ENCODE measurements around the gene CELF2.

CELF2 gene

GRCh38 chr10:11304906-11305585, 287.4 kb downstream of the CELF2 start:
- H3K9me3 ChIP-seq (ENCODE audit: low read length), result peaks cover 34% of the 10 kb centered on the region
- no peaks in the 10 kb centered on the region for H3K27me3 ChIP-seq (ENCODE audit: insufficient read depth, low read length)
- H3K4me3 ChIP-seq (ENCODE audit: low read length), result no peak overlapping the region
- H3K36me3 ChIP-seq (ENCODE audit: insufficient read depth, low read length), result peaks cover 26% of the 10 kb centered on the region
- no peaks in the 10 kb centered on the region for H3K4me1 ChIP-seq (ENCODE audit: insufficient read depth, low read length)
- H2AFZ ChIP-seq (ENCODE audit: low read depth, low read length), result no peak overlapping the region

DNA sequence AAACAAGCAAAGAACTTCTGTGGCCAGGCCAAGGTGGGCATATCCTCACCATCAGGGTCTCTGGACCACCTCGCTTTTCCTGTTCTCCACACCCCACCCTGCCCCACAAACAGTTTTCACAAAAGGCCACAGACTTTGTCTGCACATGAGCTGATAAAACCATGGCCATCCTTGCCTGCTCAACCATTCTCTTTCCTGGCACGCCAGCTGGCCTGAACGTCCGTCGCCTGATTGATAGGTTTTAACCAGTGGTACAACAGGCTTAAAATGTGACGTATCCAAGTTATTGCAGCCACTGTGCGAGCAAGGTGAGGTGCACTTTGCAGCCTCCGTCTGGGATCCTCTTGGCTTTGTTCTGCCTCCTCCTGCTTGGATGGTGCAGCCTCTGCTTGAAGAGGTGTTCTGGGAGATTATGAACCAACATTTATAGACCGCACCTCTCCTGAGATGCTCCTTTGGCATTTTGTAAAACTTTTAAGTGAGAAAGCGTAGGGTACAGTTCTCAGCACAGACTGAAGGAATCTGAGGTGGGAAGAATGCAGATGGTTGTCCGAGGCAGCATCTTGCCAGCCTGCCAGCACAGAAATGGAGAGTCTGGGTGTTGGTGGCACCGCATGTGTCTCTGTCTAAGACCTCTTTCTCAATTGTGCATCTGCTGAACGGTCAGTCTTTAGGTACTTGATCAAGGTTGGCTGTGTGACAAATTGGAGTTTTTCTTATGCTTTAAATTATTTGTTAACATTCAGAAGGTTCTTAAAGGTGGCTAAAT, 288.3 kb downstream of the CELF2 start:
- Histone ChIP-seq H3K27me3 (ENCODE audit: insufficient read depth, low read length) (no peaks in the 10 kb centered on the region), H3K36me3 (ENCODE audit: insufficient read depth, low read length) (peaks cover 29% of the 10 kb centered on the region), H3K4me3 (ENCODE audit: low read length) (no peak overlapping the region), H2AFZ (ENCODE audit: low read depth, low read length) (no peak overlapping the region), H3K4me1 (ENCODE audit: insufficient read depth, low read length) (no peaks in the 10 kb centered on the region), H3K9me3 (ENCODE audit: low read length) (peaks cover 36% of the 10 kb centered on the region)

- H3K4me1 ChIP-seq (ENCODE audit: insufficient read depth, low read length), result no peaks in the 10 kb centered on the region
- no peak overlapping the region for H3K4me3 ChIP-seq (ENCODE audit: low read length)
- peaks cover 38% of the 10 kb centered on the region for H3K9me3 ChIP-seq (ENCODE audit: low read length)
- H3K27me3 ChIP-seq (ENCODE audit: insufficient read depth, low read length), result no peaks in the 10 kb centered on the region
- H3K36me3 ChIP-seq (ENCODE audit: insufficient read depth, low read length), result peaks cover 28% of the 10 kb centered on the region
- H2AFZ ChIP-seq (ENCODE audit: low read depth, low read length), result no peak overlapping the region
Observed at GRCh38 chr10:11307004-11307403, 289.3 kb downstream of the CELF2 start.

GRCh38 chr10:11307937-11308336, 290.3 kb downstream of the CELF2 start:
- Histone ChIP-seq H3K4me1 (ENCODE audit: insufficient read depth, low read length) (no peaks in the 10 kb centered on the region), H2AFZ (ENCODE audit: low read depth, low read length) (no peak overlapping the region), H3K27me3 (ENCODE audit: insufficient read depth, low read length) (no peaks in the 10 kb centered on the region), H3K36me3 (ENCODE audit: insufficient read depth, low read length) (peaks cover 20% of the 10 kb centered on the region), H3K4me3 (ENCODE audit: low read length) (no peak overlapping the region), H3K9me3 (ENCODE audit: low read length) (peaks cover 33% of the 10 kb centered on the region)

- H3K9me3 ChIP-seq (ENCODE audit: low read length), result peaks cover 35% of the 10 kb centered on the region
- H2AFZ ChIP-seq (ENCODE audit: low read depth, low read length), result no peak overlapping the region
- peaks cover 31% of the 10 kb centered on the region for H3K36me3 ChIP-seq (ENCODE audit: insufficient read depth, low read length)
- no peaks in the 10 kb centered on the region for H3K27me3 ChIP-seq (ENCODE audit: insufficient read depth, low read length)
- H3K4me1 ChIP-seq (ENCODE audit: insufficient read depth, low read length), result no peaks in the 10 kb centered on the region
- no peak overlapping the region for H3K4me3 ChIP-seq (ENCODE audit: low read length)
Observed at GRCh38 chr10:11311027-11311426, 293.4 kb downstream of the CELF2 start.

GRCh38 chr10:11313463-11313862, 295.8 kb downstream of the CELF2 start:
- Histone ChIP-seq H3K36me3 (ENCODE audit: insufficient read depth, low read length) (peaks cover 38% of the 10 kb centered on the region), H3K4me1 (ENCODE audit: insufficient read depth, low read length) (no peaks in the 10 kb centered on the region), H2AFZ (ENCODE audit: low read depth, low read length) (no peak overlapping the region), H3K9me3 (ENCODE audit: low read length) (peaks cover 25% of the 10 kb centered on the region), H3K27me3 (ENCODE audit: insufficient read depth, low read length) (no peaks in the 10 kb centered on the region), H3K4me3 (ENCODE audit: low read length) (no peak overlapping the region)

DNA sequence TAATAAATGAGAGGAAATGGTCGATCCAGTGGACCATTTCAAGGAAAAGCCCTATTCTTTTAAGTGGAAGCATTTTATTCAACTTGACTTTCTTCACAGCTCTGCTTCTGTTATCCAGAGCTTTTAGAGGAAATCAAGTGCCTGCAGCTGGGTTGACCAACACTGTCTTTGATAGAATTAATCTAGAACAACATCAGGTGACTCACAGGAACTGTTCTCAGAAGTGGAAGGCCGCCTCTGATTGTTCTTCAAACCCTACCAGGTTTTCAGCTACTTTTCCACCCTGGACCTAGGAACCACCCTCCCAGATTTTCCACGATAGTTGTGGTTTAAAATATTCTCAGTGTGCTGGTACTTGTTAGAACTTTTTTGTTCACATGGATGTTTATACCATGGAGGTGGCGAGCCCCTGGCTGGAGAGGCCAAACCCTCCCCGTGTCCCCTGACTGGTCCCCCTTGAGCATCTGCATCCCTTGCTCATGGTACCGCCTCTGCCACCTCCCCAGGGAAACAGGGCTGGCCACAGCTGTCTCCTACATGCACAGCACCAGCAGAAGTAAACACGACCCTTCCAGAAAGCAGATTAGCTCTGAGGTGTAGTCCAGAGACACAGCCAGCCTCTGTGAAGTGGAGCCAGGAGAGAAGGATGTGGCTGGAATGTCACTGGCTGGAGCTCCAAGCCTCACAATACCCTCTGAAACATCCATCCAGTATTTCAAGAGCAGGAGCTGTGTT, 300.4 kb downstream of the CELF2 start:
- peaks cover 42% of the 10 kb centered on the region for H3K36me3 ChIP-seq (ENCODE audit: insufficient read depth, low read length)
- H3K4me1 ChIP-seq (ENCODE audit: insufficient read depth, low read length), result peaks cover 14% of the 10 kb centered on the region
- H3K27me3 ChIP-seq (ENCODE audit: insufficient read depth, low read length), result no peaks in the 10 kb centered on the region
- H3K4me3 ChIP-seq (ENCODE audit: low read length), result no peak overlapping the region
- H2AFZ ChIP-seq (ENCODE audit: low read depth, low read length), result no peak overlapping the region
- H3K9me3 ChIP-seq (ENCODE audit: low read length), result peaks cover 24% of the 10 kb centered on the region

GRCh38 chr10:11318826-11319598, 301.3 kb downstream of the CELF2 start:
- Histone ChIP-seq H2AFZ (ENCODE audit: low read depth, low read length) (no peak overlapping the region), H3K4me1 (ENCODE audit: insufficient read depth, low read length) (peaks cover 17% of the 10 kb centered on the region), H3K4me3 (ENCODE audit: low read length) (no peak overlapping the region), H3K27me3 (ENCODE audit: insufficient read depth, low read length) (no peaks in the 10 kb centered on the region), H3K36me3 (ENCODE audit: insufficient read depth, low read length) (peaks cover 41% of the 10 kb centered on the region), H3K9me3 (ENCODE audit: low read length) (peaks cover 21% of the 10 kb centered on the region)

- peaks cover 11% of the 10 kb centered on the region for H3K9me3 ChIP-seq (ENCODE audit: low read length)
- H2AFZ ChIP-seq (ENCODE audit: low read depth, low read length), result no peak overlapping the region
- peaks cover 39% of the 10 kb centered on the region for H3K36me3 ChIP-seq (ENCODE audit: insufficient read depth, low read length)
- peaks cover 17% of the 10 kb centered on the region for H3K4me1 ChIP-seq (ENCODE audit: insufficient read depth, low read length)
- H3K27me3 ChIP-seq (ENCODE audit: insufficient read depth, low read length), result no peaks in the 10 kb centered on the region
- no peak overlapping the region for H3K4me3 ChIP-seq (ENCODE audit: low read length)
Observed at GRCh38 chr10:11319990-11320602, 302.4 kb downstream of the CELF2 start.

DNA sequence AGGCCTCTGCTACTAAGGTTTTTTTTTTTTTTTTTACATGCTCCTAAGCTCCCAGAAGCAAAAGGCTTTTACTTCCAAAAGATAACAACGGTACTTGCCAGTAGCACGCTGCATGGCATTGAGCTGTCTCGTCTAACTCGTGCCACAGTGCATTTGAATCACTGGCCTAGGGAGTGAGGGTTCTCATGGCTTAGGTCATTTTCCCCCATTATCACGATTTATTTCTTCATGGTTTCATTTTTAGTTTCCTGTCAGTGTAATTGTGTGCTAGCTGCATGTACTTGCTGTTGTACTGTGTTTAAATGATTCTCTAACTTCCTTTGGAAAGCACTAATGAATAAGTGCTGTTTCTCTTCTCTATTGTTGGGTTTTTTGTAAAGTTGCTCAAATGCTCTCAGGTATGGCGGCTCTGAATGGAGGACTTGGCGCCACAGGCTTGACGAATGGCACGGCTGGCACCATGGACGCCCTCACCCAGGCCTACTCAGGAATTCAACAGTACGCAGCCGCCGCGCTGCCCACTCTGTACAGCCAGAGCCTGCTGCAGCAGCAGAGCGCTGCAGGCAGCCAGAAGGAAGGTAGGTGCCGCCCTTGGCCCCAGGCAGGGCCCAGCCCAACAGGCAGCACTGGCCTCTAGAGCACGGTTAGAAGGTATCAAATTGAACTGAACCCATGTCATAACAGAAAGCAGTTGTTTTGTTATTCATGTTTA, 303.3 kb downstream of the CELF2 start:
- Histone ChIP-seq H3K27me3 (ENCODE audit: insufficient read depth, low read length) (no peaks in the 10 kb centered on the region), H3K36me3 (ENCODE audit: insufficient read depth, low read length) (peaks cover 38% of the 10 kb centered on the region), H3K9me3 (ENCODE audit: low read length) (peaks cover 6% of the 10 kb centered on the region), H3K4me1 (ENCODE audit: insufficient read depth, low read length) (peaks cover 17% of the 10 kb centered on the region), H2AFZ (ENCODE audit: low read depth, low read length) (no peak overlapping the region), H3K4me3 (ENCODE audit: low read length) (no peak overlapping the region)

GRCh38 chr10:11322698-11323097, 305.0 kb downstream of the CELF2 start:
- H3K9me3 ChIP-seq (ENCODE audit: low read length), result peaks cover 6% of the 10 kb centered on the region
- no peak overlapping the region for H2AFZ ChIP-seq (ENCODE audit: low read depth, low read length)
- no peak overlapping the region for H3K4me3 ChIP-seq (ENCODE audit: low read length)
- H3K4me1 ChIP-seq (ENCODE audit: insufficient read depth, low read length), result peaks cover 17% of the 10 kb centered on the region
- peaks cover 33% of the 10 kb centered on the region for H3K36me3 ChIP-seq (ENCODE audit: insufficient read depth, low read length)
- no peaks in the 10 kb centered on the region for H3K27me3 ChIP-seq (ENCODE audit: insufficient read depth, low read length)

DNA sequence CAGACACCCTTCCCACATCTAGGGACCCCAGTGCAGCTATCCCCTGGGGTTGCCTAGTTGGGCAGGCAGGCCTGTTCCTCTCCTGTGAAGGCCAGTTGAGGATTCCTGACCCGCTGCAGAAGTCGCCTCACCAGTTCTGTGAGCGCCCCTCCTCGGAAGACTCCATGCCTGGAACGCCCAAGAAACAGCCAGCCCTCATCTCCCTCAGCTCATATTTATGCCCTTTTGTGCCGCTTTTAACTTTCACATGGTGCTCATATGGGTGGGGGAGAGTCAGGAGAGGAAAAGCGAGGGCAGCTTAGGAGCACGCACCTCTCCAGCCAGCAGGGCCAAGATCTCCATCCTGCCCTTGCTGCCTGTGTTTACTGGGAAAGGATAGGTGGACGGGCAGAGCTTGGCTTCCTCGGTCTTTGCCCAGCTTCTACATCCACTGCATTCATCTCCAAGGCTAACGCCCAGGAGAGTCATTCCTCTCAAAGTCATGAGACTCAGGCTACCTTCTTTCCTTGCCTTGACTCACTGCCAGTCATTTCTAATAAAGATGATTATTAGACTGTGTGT, 307.2 kb downstream of the CELF2 start:
- no peak overlapping the region for H3K4me3 ChIP-seq (ENCODE audit: low read length)
- no peaks in the 10 kb centered on the region for H3K9me3 ChIP-seq (ENCODE audit: low read length)
- H3K4me1 ChIP-seq (ENCODE audit: insufficient read depth, low read length), result peaks cover 17% of the 10 kb centered on the region
- H3K36me3 ChIP-seq (ENCODE audit: insufficient read depth, low read length), result peaks cover 35% of the 10 kb centered on the region
- no peak overlapping the region for H2AFZ ChIP-seq (ENCODE audit: low read depth, low read length)
- H3K27me3 ChIP-seq (ENCODE audit: insufficient read depth, low read length), result no peaks in the 10 kb centered on the region

Measured in neuron (in vitro differentiated cells).